HG03565 (cell line): Measurements from ENCODE around the gene HIVEP3.
"Not testable (repeated sequence)": the region's sequence is repeated elsewhere in the genome, so short reads cannot be mapped to it uniquely, and the experiment has no call there.

Experiments
- ATAC-seq: cut with Tn5 transposase; IDR thresholded peaks from one replicate; pipeline ENCODE4 v1.9.1; 2021; ENCODE audit warnings: mild to moderate bottlenecking, moderate library complexity; ENCODE audit not compliant: unreplicated experiment

HIVEP3 gene

DNA sequence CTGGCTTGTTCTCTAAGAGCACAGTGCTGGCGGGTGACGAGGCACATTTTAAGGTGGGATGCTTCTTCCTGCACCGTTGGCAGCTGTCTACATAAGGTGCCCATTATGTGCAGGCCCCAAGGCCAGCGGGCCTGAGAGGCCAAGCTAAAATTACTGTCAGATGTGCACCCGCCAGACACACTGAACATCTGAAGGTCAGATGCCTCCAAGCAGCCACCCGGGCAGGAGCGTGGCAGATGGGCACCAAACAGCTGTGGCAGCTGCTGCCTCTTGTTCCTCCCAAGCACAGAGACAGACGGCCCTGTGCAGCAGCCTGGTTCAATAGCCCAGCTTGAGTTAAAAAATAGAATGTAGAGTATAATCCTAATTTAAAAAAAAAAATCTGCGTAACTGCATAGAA is 222.3 kb downstream of the HIVEP3 start:
- no peak for ATAC-seq

- no peak for ATAC-seq
These were observed 223.5 kb downstream of the HIVEP3 start for GRCh38 chr1:41695118-41695745.

- not testable (repeated sequence) for ATAC-seq
These were observed 226.8 kb downstream of the HIVEP3 start for GRCh38 chr1:41691966-41692365.

GRCh38 chr1:41691424-41691823 is 227.3 kb downstream of the HIVEP3 start:
- ATAC-seq, result no peak

DNA sequence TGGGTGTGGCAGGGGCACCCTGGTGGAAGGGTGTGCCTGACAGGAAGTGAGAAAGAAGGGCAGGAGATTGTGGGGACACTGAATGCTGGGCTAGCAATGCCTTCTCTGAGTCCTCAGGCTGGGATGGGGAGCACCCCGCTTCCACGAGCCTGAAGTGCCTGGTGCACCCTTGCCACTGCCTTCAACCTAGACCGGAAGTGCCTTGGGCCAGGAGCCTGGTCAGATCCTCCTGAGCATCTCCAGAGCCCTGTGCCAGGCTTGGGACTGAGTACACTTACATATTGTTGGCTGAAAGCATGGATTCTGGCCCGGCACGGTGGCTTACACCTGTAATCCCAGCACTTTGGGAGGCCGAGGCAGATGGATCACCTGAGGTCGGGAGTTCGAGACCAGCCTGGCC is 228.4 kb downstream of the HIVEP3 start:
- ATAC-seq, result no peak

- ATAC-seq, result no peak
These were observed 229.2 kb downstream of the HIVEP3 start for GRCh38 chr1:41689558-41689981.

DNA sequence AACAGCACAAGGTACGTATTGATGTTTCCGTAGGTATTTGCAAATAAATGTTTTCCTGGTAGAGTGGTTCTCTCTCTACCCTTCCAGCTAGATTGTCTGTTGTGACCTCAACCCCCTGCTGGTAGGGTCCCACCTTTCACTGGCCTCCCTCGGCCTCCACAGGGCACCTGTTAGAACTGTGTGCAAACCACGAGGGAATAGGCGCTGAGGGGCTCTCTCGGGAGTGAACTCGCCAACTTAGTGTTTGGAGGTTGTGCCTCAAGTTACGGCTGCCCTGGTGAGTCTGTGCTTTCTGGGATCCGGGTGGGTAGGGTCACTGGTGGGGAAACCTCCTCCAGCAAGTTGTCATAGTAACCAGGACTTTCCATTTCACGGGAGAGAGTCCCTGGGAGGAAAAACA is 229.6 kb downstream of the HIVEP3 start:
- ATAC-seq, result no peak

GRCh38 chr1:41687007-41687406 is 231.7 kb downstream of the HIVEP3 start:
- ATAC-seq, result no peak

GRCh38 chr1:41683681-41684500 is 234.8 kb downstream of the HIVEP3 start:
- no peak for ATAC-seq

DNA sequence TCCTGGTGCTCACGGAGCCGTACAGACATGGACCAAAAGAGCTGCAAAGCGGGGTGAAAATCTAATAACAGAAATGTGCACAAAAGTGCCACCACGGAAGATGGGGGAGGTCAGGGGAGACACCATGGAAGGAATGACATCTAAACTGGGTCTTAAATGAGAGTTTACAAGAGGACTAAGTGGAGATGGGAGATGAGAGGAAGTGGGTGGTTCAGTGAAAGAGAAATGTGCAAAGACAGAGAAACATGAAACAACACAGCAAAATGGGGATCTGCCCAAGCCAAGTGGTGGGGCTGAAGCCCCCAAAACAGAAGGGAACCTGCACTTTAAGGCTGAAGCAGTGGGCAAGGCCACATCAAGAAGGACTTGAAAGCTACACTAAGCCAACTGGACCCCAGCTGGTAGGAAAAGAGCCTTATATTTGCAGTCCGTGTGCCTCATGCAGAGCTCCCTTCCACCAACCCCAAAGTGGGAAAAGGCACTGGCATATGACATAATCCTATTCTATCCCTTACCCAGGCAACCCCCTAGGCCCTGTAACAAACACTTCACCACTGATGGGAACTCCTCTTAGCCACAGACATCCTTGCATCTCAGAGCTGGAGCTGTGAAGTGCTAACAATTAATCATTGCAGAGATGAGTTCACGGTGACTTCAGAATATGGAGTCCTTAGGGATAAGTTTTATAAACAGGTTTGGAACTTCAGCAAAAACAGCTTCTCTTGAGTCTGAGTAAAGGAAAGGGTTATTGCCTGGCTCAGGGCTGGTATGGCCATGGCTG is 235.7 kb downstream of the HIVEP3 start:
- ATAC-seq, result no peak

- ATAC-seq, result no peak
These were observed 236.6 kb downstream of the HIVEP3 start for GRCh38 chr1:41682149-41682548.

- no peak for ATAC-seq
These were observed 237.2 kb downstream of the HIVEP3 start for GRCh38 chr1:41681331-41682098.

- ATAC-seq, result no peak
These were observed 238.7 kb downstream of the HIVEP3 start for GRCh38 chr1:41679994-41680393.

DNA sequence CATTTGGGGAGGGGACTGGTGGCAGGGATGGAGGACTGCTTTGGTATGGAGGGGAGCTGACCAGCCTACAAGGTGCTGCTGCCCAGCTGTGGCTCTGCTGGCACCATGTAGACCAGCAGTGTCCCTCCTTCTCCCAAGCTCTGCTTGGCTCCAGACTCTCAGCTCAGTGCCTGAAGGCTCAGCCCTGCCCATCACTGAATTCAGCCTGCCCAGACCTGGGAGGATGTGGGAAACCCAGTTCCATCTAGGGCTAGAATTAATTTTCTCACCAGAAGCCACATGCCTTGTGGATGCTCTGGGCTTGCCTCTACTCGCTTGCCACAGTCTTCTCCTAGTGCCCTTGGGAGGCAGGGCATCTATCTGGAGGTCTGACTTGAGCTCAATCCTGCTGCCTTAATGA is 239.2 kb downstream of the HIVEP3 start:
- ATAC-seq, result no peak

GRCh38 chr1:41678111-41678878 is 240.4 kb downstream of the HIVEP3 start:
- ATAC-seq, result no peak

GRCh38 chr1:41677620-41678019 is 241.1 kb downstream of the HIVEP3 start:
- ATAC-seq, result no peak

- no peak for ATAC-seq
These were observed 243.3 kb downstream of the HIVEP3 start for GRCh38 chr1:41675401-41675800.

DNA sequence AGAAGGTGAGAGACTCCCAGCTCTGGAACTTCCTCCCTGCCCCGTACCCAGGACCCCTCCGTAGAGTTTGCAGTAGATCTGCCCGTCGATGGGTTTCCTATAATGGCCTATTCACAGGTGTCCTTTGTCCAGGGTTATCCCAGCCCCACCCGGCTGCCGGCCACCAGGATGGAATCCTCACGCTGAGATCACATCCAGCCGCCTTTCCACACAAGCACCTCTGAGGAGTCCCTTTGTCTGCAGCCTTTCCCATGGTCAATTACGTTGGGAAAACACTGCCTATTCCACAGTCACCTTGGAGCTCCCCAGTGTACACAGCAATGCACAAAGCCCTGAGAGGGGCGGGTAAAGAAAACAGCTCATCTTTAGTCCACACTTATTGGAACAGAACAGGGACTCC is 244.2 kb downstream of the HIVEP3 start:
- no peak for ATAC-seq

DNA sequence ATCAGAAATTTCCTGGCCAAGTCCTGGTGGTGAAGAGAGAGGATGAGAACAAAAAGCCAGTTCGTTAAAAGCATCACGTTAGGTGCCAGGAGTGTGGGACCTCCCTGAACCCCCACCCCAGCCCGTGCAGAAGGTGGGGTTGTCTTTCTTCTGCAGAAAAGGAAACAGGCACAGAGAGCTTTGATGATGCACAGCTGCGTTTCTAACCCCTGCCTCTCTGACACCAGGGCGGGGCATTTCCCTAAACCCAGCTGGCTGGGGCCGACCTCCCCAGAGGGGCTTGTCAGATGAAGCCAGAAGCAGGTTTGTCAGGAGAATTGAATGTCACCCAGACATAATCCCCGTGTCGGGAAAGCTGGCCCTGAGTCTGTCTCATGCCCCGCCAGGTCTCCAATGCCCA is 244.9 kb downstream of the HIVEP3 start:
- ATAC-seq, result no peak

- ATAC-seq, result no peak
These were observed 245.3 kb downstream of the HIVEP3 start for GRCh38 chr1:41673378-41673777.
